Esophagus squamous epithelium (tissue), 5 donors: ENCODE data around the gene PRSS57. TPM values are rescaled to one million over a fixed set of nuclear protein-coding genes. Genes with fewer than 3 reads are reported as not detected.

Source experiments
- DNase-seq: peaks from one replicate; lab custom pipeline; 2025; lab: John Stamatoyannopoulos, UW
- H3K27ac ChIP-seq, 4 donors: fragments of 200-600 bp; sonication (generic); one replicate each; pipeline ENCODE4 v1.5.1; 2016 to 2019; ENCODE audit warnings: mild to moderate bottlenecking in 1 of 4
- H3K27me3 ChIP-seq, 4 donors: fragments of 200-600 bp; sonication (generic); 1 replicate in 3 of 4; 2 replicates in 1 of 4; pipeline versions ENCODE4 v1.5.1 to v1.6.0; 2017 to 2021; ENCODE audit warnings: antibody characterized with exemption in 1 of 4
- H3K36me3 ChIP-seq, 3 donors: fragments of 200-600 bp; sonication (generic); one replicate each; pipeline ENCODE4 v1.5.1; 2016 to 2019
- H3K4me1 ChIP-seq, 3 donors: fragments of 200-600 bp; sonication (generic); one replicate each; pipeline ENCODE4 v1.5.1; 2017 to 2019
- H3K4me3 ChIP-seq, 4 donors: fragments of 200-600 bp; sonication (generic); 1 replicate in 3 of 4; 2 replicates in 1 of 4; pipeline ENCODE4 v1.5.1; 2016 to 2019; ENCODE audit warnings: mild to moderate bottlenecking in 2 of 4, moderate library complexity in 1 of 4
- H3K9me3 ChIP-seq, 3 donors: fragments of 200-600 bp; sonication (generic); one replicate each; pipeline ENCODE4 v1.5.1; 2016 to 2019
- CTCF ChIP-seq, 6 experiments: fragments of 450-650 bp in 4 of 6; fragments of 200-600 bp in 2 of 6; sonication (generic) in 2 of 6; IDR thresholded peaks; one replicate each; pipeline ENCODE4 v1.5.1; 2016 to 2019; ENCODE audit warnings: antibody characterized with exemption in 6 of 6, mild to moderate bottlenecking in 4 of 6, moderate library complexity in 4 of 6
- POLR2A ChIP-seq, 4 donors: fragments of 450-650 bp; IDR thresholded peaks; one replicate each; pipeline ENCODE4 v1.6.1; 2017; ENCODE audit warnings: antibody characterized with exemption in 4 of 4, mild to moderate bottlenecking in 4 of 4, moderate library complexity in 3 of 4
- WGBS, 2 donors: methylation state at CpG; one replicate each; pipeline ENCODE4 v1.1.5; 2018; 5-methylcytosine and 5-hydroxymethylcytosine counted together
- intact Hi-C: fragments of 100-400 bp; cut with DNase I; formaldehyde crosslinking; loops from one replicate; pipeline ENCODE4 v1.15.0; 2022
- total RNA-seq, 4 donors: library from RNA; depleted of rRNA; stranded (reverse); fragments of >200 nt; gene quantifications; one replicate each; pipeline ENCODE4 v1.1.0, GENCODE V29; 2016
- donor health status: DM: yes; HTN: yes; CAD: no.

PRSS57 gene
- total RNA-seq, 4 donors from 2014 or later = not detected

- Histone ChIP-seq H3K4me1 (no peaks in the 10 kb centered on the region), H3K4me3 (no peak overlapping the region), H3K27me3 (no peaks in the 10 kb centered on the region), H3K36me3 (no peaks in the 10 kb centered on the region), H3K27ac (no peak overlapping the region), H3K9me3 (no peaks in the 10 kb centered on the region)
- TF ChIP-seq CTCF (IDR thresholded peaks at IDR 0.05) (no peak), POLR2A (IDR thresholded peaks at IDR 0.05) (no peak)
- DNase-seq = no peak
- WGBS, 2 donors = 85 to 90% methylated on average over 17 of the region's 17 CpGs
- intact Hi-C loops = no loop called here
Measured at GRCh38 chr19:688992-689391, 6.3 kb downstream of the PRSS57 start.

DNA sequence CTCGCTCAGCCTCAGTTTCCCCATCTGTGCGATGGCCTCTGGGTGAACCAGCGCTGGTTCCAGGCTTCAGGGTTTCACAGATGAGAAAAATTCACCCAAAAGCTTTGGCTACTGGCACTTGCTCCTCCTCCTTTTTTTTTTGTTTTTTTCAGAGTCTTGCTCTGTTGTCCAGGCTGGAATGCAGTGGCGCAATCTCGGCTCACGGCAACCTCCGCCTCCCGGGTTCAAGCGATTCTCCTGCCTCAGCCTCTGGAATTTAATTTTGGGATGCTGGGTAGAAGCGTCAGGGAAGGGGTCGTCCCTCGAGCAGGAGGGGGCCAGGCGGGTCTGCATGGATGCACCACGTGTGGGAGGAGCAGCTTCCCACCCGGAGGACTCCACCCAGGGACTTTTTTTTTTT, 7.0 kb downstream of the PRSS57 start:
- no peaks in the 10 kb centered on the region for H3K27me3 ChIP-seq
- no peak overlapping the region for H3K27ac ChIP-seq
- no peaks in the 10 kb centered on the region for H3K36me3 ChIP-seq
- DNase-seq = no peak
- TF ChIP-seq POLR2A (IDR thresholded peaks at IDR 0.05) = no peak
- no peak for TF ChIP-seq CTCF (IDR thresholded peaks at IDR 0.05)
- no peak overlapping the region for H3K4me3 ChIP-seq
- no peaks in the 10 kb centered on the region for H3K4me1 ChIP-seq
- intact Hi-C loops = no loop called here
- 66 to 82% methylated on average over 9 to 14 of the region's 15 CpGs for WGBS, 2 donors
- no peaks in the 10 kb centered on the region for H3K9me3 ChIP-seq

GRCh38 chr19:687569-688166, 7.6 kb downstream of the PRSS57 start:
- no peak for TF ChIP-seq CTCF (IDR thresholded peaks at IDR 0.05)
- TF ChIP-seq POLR2A (IDR thresholded peaks at IDR 0.05) = no peak
- H3K9me3 ChIP-seq = no peaks in the 10 kb centered on the region
- intact Hi-C loops = no loop called here
- no peak overlapping the region for H3K27ac ChIP-seq
- DNase-seq = no peak
- H3K4me3 ChIP-seq = no peak overlapping the region
- no peaks in the 10 kb centered on the region for H3K36me3 ChIP-seq
- H3K27me3 ChIP-seq = no peaks in the 10 kb centered on the region
- 77 to 90% methylated on average over 7 to 10 of the region's 11 CpGs for WGBS, 2 donors
- no peaks in the 10 kb centered on the region for H3K4me1 ChIP-seq

DNA sequence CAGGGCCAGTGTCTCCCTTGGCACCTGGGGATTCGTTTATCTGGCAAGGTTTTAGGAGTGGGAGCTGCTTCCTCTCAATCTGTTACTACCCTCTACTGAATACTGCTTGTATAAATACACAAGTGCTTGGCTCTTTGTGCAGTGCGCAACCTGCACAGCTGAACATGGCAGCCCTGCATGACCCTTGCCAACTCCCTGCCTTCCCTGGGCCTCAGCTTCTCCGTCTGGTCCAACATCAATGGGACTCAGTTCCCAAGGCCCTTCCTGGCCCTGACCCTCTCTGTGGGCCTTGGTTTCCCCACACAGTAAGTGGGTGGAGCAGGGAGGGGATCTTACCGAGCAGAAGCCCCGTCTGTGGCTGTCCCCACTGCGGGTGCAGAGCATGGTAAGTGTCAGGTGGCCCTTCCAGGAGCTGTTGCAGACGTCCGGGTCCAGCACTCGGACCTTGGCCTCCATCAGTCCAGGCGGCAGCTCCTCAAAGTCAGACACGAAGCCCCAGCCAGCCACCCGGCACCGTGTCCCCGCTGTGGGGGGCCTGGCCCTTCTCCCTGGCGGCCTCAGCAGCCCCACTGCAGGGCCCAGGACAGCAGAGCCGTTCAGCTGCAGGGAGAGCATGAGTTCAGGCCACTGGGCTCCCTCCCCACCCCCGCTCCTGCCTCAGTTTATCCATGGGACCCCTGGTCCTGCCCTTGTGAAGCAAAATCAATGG, 8.5 kb downstream of the PRSS57 start:
- Histone ChIP-seq H3K9me3 (no peaks in the 10 kb centered on the region), H3K27me3 (no peaks in the 10 kb centered on the region), H3K4me3 (no peak overlapping the region), H3K27ac (no peak overlapping the region), H3K4me1 (no peaks in the 10 kb centered on the region), H3K36me3 (no peaks in the 10 kb centered on the region)
- TF ChIP-seq POLR2A (IDR thresholded peaks at IDR 0.05) (no peak), CTCF (IDR thresholded peaks at IDR 0.05) (no peak)
- 69 to 71% methylated on average over 5 to 8 of the region's 17 CpGs for WGBS, 2 donors
- DNase-seq = no peak
- intact Hi-C loops = no loop called here

DNA sequence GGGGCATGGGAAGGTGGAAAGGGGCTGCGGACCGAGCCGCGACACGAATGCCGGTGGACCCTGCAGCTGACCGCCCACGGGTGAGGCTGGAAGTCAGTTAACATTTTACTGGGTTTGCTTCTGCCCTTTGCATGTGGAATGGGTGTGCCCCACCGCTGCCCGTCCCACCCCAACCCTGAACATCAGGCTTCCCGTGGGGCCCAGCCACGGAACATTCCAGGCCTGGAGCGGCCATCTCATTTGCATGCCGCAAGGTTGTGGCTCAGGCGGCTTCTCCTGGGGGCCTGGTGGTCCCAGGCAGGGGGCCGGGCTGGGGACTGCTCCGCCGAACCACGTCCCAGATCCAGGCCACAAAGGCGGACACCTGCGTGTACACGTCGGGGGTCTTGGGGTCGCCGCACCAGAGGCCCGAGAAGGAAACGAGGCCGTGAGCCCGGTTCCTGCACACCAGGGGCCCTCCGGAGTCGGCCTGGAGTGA, 9.8 kb downstream of the PRSS57 start:
- DNase-seq = no peak
- no peak overlapping the region for H3K27ac ChIP-seq
- no peak overlapping the region for H3K4me3 ChIP-seq
- H3K36me3 ChIP-seq = no peaks in the 10 kb centered on the region
- no peaks in the 10 kb centered on the region for H3K9me3 ChIP-seq
- no peaks in the 10 kb centered on the region for H3K27me3 ChIP-seq
- intact Hi-C loops = no loop called here
- H3K4me1 ChIP-seq = peaks cover 0 to 10% (median 3%) of the 10 kb centered on the region in 3 donors
- 76 to 87% methylated on average over 5 to 13 of the region's 31 CpGs for WGBS, 2 donors
- TF ChIP-seq POLR2A (IDR thresholded peaks at IDR 0.05) = no peak
- TF ChIP-seq CTCF (IDR thresholded peaks at IDR 0.05) = no peak
